Pulmonary artery endothelial cell (primary cell): ENCODE data around the gene MAP4K3. TPM values are rescaled to one million over a fixed set of nuclear protein-coding genes. Genes with fewer than 3 reads are reported as not detected.
A peak's percentile ranks its signal among the peaks of the same experiment; 100 is the strongest.
"Not testable (repeated sequence)": the region's sequence is repeated elsewhere in the genome, so short reads cannot be mapped to it uniquely, and the experiment has no call there.

Experiments
- DNase-seq: peaks from one replicate; pipeline ENCODE4 v3.0.0-alpha.2; 2011; ENCODE audit warnings: low read depth, low spot score
- total RNA-seq: library from RNA; depleted of rRNA; stranded (reverse); fragments of >200 nt; gene quantifications from 2 replicates; pipeline ENCODE4 v1.2.3, GENCODE V29; 2014

Gene MAP4K3
- total RNA-seq, 1 donor from 2014 or later, result 19.1 TPM

GRCh38 chr2:39244241-39244862, 192.7 kb downstream of the MAP4K3 start:
- DNase-seq, result not testable (repeated sequence)

- DNase-seq, result no peak
Measured at GRCh38 chr2:39243469-39244123, 193.5 kb downstream of the MAP4K3 start, which contains the start of gene CDKL4. CDKL4 (minus strand) TSS chr2:39243970.

GRCh38 chr2:39241588-39241987, 195.5 kb downstream of the MAP4K3 start:
- DNase-seq, result no peak

GRCh38 chr2:39240758-39241157, 196.3 kb downstream of the MAP4K3 start:
- DNase-seq, result no peak

- no peak for DNase-seq
Measured at GRCh38 chr2:39234754-39235153, 202.3 kb downstream of the MAP4K3 start.

GRCh38 chr2:39232141-39232540, 204.9 kb downstream of the MAP4K3 start:
- DNase-seq, result no peak

GRCh38 chr2:39228413-39229209, 208.5 kb downstream of the MAP4K3 start:
- DNase-seq, result no peak

- peak; percentile 32 for DNase-seq
Measured at GRCh38 chr2:39227628-39228412, 209.3 kb downstream of the MAP4K3 start.

- no peak for DNase-seq
Measured at GRCh38 chr2:39225567-39225966, 211.5 kb downstream of the MAP4K3 start.

GRCh38 chr2:39223909-39224308, 213.2 kb downstream of the MAP4K3 start:
- DNase-seq, result no peak

- DNase-seq, result no peak
Measured at GRCh38 chr2:39221459-39221858, 215.6 kb downstream of the MAP4K3 start.

GRCh38 chr2:39220136-39220535, 216.9 kb downstream of the MAP4K3 start:
- DNase-seq, result no peak

GRCh38 chr2:39218391-39218790, 218.7 kb downstream of the MAP4K3 start:
- DNase-seq, result no peak

- DNase-seq, result no peak
Measured at GRCh38 chr2:39217192-39217550, 219.9 kb downstream of the MAP4K3 start.

GRCh38 chr2:39216346-39217191, 220.5 kb downstream of the MAP4K3 start:
- no peak for DNase-seq

GRCh38 chr2:39215545-39215944, 221.5 kb downstream of the MAP4K3 start:
- no peak for DNase-seq

GRCh38 chr2:39213015-39213414, 224.1 kb downstream of the MAP4K3 start:
- no peak for DNase-seq

- no peak for DNase-seq
Measured at GRCh38 chr2:39210846-39211245, 226.2 kb downstream of the MAP4K3 start.

- DNase-seq, result no peak
Measured at GRCh38 chr2:39203382-39203781, 233.7 kb downstream of the MAP4K3 start.

GRCh38 chr2:39202639-39203369, 234.3 kb downstream of the MAP4K3 start:
- DNase-seq, result no peak
